ENCODE measurements around the gene LCK.

DNA sequence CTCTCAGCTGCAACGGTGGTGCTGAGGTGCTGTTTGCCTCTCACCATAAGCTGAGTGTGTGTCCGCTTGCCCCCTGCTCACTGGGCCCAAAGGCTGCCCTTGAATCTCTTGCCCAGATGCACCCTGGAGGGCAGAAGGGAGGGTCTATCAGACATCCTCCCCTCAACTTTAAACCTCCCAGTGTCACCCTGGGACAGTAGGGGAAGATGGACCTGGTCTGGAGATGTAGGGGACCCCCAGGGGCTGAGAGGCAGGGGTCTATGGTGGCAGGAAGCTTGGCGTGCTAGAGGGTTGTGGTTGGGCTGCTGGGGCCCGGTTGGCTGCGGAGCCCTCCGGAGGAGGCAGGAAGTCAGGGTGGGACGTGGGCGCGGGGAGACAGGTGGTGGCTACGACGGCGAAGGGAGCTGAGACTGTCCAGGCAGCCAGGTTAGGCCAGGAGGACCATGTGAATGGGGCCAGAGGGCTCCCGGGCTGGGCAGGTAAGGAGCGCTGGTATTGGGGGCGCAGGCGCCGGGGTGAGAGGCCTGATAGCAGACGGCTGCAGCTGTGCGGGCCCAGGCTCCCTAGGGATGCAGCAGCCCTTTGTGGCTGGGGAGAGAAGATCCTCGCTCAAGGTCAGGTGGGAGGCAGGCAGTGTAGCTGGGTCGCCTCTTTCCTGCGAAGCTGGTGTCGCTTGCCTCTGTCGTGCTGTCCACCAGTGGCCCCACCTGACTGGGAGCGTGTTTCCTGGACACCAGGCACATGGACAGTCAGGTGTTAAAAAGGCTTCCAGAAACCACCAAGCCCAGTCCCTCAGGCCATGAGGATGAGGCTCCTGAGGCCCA is at the start of gene LCK:
- TF ChIP-seq, protein P1, sequence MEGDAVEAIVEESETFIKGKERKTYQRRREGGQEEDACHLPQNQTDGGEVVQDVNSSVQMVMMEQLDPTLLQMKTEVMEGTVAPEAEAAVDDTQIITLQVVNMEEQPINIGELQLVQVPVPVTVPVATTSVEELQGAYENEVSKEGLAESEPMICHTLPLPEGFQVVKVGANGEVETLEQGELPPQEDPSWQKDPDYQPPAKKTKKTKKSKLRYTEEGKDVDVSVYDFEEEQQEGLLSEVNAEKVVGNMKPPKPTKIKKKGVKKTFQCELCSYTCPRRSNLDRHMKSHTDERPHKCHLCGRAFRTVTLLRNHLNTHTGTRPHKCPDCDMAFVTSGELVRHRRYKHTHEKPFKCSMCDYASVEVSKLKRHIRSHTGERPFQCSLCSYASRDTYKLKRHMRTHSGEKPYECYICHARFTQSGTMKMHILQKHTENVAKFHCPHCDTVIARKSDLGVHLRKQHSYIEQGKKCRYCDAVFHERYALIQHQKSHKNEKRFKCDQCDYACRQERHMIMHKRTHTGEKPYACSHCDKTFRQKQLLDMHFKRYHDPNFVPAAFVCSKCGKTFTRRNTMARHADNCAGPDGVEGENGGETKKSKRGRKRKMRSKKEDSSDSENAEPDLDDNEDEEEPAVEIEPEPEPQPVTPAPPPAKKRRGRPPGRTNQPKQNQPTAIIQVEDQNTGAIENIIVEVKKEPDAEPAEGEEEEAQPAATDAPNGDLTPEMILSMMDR (IDR thresholded peaks at IDR 0.05), result no peak
- no peak for TF ChIP-seq POLR2A (IDR thresholded peaks at IDR 0.05)
